ENCODE data around the gene E2F4. TPM values are rescaled to one million over a fixed set of nuclear protein-coding genes. Genes with fewer than 3 reads are reported as not detected.
A peak's percentile ranks its signal among the peaks of the same experiment; 100 is the strongest.

Gene E2F4
- total RNA-seq, 1 donor from 2014 or later, result 54.9 TPM

DNA sequence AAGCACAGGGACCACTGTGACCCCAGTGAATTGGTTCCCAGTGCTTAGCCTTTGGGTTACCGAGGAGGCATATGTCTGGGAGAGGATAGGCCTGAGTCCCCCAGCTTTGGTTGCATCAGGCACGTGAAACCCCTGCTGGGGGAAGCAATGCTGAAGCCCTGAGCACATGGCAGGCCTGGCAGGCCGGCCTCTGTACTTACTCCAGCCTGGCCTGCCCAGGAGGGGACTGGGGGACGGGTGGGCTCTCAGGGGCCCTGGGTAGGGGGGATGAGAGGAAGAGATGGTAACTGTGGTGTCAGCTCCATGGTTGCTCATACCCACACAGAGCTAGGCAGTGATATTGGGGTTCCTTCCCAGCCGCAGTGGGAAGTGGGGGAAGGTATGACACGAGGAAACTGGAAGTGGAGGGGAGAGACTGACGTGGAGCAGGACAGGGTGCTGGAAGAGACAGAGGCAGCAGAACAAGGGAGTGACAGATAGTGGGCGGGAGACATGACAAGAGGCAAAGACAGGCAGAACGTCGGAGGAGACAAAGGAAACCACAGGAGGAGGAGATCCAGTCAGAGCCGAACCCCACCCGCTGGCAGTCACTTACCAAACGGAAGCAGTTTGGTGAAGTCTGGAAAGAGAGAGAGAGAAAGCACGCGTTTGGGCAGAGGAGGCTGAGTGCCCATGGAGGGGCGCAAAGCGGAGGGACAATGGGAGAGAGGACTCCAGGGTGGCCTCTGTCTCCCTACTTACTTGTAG lies 44.0 kb downstream of the E2F4 start:
- DNase-seq (ENCODE audit: low spot score), result no peak

DNA sequence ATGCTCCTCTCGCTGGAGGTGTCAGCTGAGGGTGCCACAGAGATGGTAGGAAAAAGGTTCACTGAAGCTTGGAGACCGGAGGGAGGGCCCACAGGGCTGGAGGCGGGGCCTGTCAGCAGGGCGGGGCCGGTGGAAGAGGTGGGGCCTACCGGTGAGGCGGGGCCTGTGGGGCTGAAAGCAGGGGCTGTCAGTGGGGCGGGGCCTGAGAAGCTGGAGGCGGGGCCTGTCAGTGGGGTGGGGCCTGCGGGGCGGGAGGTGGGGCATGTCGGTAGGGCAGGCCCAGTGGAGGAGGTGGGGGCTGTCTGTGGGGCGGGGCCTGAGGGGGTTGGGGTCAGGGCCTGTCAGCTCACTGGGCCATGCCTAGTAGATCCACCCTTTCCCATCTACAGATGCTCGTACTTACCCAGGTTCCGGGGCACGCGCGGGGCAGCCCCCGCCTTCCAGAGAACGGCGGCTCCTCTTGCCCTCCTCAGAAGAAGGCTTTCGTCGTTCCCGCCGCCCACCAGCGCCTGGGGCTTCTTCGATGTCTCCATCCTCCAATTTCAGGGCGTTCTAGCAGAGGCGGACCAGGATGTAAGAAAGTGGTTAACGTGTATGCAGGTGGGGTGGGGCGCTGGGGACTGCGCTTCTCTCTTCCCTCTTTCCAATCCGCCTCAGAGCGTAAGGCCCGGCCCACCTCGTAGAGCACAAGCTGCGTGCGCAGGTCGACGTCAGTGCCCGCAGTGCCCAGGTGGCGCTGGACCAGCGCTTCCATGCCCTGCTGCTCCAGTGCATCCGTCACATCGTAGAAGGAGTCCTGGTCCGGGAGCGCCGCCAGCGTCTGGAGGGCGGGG lies 44.8 kb downstream of the E2F4 start:
- DNase-seq (ENCODE audit: low spot score), result no peak

DNA sequence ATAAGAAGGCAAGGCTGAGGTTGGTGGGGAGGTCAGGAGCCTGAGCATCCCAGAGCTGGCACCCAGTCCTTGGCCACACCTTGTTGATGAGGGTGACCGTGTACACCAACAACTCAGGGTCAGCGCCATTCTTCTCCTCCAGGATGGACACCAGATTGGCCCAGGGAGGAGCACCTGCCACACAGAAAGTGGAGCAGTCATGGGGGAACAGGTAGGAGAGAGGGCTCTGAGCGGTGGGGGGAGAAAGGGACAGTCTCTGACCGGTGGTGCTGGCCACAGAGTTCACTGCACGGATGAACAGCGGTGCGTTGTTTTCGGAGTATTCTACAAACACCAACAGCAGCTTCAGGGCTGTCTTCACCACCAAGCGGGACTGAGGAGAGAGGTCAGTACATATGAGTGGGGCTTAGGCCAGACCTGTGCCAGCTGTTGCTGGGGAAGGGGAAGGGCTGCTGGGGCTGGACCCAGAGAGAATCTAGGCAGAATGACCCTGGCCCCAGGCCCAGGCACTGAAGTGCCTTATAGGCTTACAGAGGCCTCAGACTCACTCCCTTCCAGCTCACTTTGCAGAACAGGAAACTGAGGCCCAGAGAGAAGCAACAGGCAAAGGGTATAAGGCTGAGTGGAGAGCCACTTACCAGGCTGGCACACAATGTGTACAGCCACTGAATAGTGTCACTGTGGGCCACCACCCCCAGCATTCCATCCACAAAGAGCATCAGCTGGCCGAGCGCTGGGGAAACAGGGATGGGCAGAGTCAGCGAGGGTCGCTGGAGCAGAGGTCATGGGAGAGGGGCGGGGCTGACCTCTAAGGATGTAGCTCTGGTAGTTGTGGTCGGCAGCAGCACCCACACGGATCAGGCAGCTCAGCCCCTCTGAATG lies 45.7 kb downstream of the E2F4 start:
- no peak for DNase-seq (ENCODE audit: low spot score)

DNA sequence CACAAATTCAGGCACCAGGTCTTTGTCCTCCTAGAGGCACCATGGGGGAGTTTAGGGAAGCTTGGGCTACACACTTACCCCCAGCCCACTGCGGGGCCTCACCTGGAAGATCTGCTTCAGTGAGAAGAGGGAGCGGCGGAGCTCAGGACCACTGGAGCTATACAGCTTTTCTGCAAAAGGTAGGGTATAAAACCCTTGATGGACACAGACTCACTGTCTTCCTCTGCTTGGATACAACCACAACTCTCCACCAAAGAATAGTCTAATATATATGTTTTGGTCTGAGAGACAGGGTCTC lies 46.3 kb downstream of the E2F4 start:
- DNase-seq (ENCODE audit: low spot score), result no peak

DNA sequence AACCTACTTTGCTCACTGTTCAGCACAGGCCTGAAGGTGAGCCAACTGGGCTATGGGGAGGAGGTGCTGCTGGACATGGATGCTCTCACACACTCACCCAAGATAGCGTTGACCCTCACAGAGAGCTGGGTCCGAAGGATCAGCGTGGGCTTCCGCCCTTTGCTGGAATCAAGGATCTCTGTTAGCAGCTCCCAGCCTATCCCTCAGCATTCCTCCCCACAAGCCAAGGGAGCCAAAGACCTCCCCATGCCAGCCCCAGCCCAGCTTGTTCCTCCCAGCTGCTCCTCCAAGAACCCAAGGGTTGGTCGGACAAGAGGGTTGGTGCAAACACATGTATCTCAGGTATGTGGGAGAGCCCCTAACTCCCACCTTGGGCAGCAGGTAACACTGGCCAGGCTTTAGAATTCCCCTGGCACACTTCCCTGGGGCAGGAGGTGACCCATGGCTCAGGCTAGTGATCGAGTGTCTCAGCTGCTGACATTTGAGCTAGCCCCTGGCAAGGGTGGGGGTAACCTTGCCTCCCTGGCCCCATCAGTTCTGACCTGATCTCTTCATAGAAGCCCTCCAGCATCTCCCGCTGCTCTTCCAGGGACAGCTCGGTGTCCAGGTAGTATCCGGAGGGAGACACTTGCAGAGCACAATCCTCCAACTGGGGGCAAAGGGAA lies 47.0 kb downstream of the E2F4 start:
- DNase-seq (ENCODE audit: low spot score), result no peak

DNA sequence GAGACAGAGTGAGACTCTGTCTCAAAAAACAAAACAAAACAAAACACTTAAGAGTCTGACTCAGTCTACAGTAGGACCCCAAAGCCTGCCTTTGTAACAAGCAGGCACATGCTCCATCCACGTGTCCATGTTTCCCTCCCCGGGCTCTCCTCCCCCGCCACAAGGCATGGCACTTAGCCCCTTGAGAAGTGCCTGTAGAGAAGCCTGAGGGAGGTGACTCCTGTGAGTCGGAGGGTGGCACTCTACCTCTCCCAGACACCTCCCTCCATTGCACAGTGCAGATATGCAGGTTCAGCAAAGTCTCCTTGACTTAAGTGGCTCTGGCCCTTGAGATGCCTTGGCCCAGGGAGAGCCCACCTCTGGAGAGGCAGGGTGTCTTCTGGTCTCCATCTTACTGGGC lies 48.6 kb downstream of the E2F4 start:
- DNase-seq (ENCODE audit: low spot score), result no peak

DNA sequence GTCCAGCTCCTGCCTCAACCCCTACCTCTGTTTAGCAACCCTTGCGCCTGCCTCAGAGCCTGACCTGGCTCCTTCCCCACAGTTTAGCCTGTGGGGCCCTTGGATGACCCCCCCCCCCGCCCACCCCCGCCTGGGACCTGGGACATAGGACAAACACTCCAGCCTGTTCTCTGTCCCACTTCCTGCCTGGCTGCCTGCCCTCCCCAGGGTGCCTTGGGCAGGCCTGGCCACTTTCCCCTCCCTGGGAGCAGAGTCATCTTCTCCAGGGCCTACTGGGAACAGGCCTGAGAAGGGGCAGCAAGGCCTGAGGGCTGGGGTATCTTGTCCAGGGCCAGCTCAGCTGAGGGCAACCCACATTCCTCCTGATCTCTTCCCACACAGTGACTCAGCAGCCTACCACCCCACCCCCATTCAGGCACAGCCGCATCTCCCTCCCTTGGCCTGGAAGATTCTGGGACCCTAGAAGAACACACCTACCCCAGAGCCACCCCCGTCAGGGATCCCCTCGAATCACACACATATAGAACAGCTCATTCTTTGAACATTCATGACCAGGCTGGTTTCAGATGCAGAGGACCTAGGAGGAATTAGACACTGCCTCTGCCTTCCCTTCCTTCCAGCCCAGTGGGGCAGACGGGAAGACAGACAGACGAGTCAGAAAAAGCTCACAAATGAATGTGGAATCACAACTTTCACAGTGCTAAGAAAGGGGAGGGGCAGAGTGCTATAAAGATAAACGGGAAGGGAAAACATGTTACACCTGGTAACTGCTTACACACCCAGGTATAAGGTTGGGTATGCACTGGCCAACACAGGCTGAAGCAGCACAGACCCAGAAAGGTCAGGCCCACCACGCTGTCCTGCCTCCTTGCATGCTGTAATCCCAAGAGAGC lies 49.3 kb downstream of the E2F4 start:
- DNase-seq (ENCODE audit: low spot score), result peak; percentile 50

DNA sequence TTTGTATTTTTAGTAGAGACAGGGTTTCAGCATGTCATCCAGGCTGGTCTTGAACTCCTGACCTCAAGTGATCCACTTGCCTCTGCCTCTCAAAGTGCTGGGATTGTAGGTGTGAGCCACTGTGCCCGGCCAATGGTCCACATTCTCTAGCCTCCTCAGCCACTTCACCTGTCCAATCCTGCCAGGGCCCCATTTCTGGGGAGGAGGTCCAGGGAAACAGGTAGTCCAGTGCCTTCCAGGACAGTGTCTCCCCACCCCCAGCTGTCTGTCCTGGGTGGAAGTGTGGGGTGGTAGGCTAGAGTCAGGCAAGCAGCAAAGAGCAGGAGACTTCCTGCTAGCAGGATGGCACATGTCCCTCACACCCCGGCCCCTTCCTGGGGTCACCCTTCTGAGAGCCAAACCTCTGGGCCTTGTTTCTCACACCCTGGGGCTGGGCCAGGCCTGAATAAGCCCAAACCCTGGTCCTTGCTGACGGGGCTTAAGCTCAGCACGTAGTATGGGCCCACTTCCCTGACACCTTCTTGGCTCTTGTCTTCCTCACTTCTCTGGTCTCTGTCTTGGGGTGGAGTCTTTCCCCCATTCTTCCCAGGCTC lies 50.3 kb downstream of the E2F4 start:
- DNase-seq (ENCODE audit: low spot score), result no peak

DNA sequence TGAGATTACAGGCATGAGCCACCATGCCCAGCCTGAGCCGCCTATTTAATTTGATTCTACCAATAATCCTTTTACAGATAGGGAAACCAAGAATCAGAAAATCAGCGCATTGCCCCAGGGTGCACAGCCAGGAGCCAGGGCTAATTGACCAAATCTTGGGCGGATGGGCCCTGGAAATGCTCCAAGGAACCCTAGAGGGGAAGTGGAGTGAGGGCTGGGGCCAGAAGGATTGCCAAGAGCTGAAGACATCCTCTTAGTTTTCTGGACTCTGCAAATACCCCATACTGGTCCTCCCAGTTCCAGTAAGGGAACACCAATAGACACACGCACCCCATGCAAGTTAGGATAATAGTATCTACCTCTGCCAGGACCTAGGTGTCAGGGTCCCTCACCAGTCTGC lies 51.5 kb downstream of the E2F4 start:
- DNase-seq (ENCODE audit: low spot score), result no peak

DNA sequence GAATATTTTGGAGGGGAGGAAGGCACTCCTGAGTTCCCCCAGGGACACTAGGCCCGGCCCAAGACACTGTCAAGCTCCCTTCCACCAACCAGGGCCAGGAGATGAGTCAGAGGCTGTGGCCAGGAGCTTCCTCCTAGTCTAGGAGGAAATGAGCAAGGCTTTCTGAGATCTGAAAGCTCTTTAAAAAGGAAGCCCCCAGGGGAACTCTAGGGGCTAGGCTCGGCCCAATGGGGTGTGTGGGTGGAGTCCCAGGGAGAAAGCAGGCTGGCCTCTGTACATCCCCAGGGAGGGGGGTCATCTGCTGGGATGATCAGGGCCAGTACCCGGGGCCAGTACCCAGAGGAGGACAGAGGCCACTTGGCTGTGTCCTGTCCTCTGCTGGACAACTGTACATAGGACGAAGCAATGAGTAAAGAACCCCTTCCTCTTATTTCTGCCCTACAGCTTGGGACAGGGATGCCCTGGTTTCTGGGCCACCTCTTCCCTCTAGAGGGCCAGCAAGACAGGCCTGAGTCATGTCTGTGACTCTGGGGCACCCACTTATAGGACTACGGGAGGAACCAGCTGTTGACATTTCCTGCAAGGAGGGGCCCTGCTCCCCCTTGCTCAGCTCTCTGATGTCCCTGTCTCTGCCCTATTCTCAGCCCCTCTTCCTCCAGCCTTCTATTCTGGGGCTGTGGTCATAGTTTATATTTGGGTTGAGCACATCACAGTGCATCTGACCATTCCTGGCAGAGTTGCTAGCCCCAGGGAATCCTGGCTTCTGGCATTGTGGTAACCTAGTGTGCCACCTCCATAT lies 52.6 kb downstream of the E2F4 start:
- DNase-seq (ENCODE audit: low spot score), result peak; percentile 64

DNA sequence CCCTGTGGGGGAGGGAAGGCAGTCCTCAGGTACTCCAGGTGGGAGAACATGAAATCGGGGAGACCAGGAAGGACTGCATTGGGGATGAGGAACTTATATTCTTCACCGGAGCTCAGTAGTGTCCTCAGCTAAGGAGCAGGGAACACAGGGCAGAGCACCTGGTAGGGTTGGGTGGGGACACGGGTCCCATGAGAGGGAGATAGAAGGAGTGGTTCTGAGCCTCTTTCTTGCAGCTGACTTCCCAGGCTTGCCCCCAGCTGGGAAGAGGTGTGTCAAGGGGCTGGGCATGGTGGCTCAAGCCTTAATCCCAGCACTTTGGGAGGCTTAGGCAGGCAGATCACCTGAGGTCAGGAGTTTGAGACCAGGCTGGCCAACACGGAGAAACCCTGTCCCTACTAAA lies 53.2 kb downstream of the E2F4 start:
- DNase-seq (ENCODE audit: low spot score), result no peak

DNA sequence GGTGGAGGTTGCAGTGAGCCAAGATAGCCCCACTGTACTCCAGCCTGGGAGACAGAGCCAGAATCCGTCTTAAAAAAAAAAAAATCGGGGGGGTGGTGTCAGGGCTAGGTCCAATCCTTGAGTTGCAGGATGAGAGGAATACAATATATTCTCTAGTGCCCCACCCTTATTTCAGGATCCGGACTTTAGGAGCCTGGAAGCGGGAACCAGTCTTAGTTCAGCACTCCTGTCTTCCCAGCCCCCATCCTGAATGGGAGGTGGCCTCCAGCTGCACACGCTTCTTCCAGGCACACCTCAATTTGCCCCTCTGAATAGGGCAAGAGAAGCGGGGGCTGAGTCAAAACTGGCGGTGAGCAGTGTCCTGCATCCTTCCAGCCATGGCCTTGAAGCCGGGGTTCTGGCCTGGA lies 53.7 kb downstream of the E2F4 start:
- DNase-seq (ENCODE audit: low spot score), result no peak

DNA sequence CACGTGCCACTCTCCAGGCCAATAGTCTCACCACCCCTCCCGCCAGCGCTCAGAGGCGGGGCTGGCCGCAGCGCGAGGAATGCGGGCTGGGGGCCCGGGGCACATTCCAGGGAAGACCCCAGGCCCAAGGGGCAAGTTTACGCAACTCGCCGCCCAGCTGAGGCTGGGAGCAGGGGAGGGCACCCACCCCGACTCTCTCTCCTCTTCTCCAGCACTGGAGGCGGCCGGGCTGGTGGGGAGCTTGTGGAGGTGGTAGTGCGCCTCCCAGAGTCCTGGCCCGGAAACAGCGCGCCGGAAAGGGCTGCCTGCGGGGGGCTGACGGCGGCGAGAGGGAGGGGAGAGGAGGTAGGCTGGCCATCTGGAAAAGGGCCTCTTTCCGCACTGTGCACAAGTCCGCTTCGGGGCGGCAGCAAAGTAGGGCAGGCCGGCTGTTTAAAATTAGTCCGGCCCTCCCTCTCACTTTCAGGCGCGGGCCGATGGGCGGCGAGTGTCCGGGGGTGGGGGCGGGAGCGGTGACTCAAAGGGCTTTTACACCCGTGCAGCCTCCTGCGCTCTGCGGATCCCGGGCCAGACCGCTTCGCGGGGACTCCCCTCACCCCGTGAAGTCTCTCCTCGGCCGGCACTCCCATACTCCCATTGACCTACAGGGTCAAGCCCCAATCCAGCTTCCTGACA lies 54.3 kb downstream of the E2F4 start:
- DNase-seq (ENCODE audit: low spot score), result peak; percentile 66

DNA sequence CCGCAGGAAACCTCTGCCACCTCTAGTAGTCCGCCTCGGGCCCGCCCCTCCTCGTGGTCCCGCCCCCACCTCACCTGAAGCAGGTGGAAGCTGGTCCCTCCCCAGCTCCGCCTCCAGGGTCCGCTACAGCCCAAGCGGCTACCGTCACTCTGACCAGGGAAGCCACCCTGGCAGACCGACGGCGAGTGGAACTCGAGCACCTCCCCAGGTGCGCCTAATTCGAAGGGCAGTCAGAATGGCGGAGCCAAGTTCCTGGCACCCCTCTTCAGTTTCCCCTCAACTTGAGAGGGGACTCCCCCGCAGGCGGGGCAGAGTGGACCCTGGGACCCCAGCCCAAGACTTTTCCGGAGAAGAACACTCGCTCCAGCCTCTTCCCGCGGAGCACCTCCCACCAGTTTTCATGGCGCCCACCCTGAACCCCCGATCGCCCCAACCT lies 54.8 kb downstream of the E2F4 start:
- peak; percentile 85 for DNase-seq (ENCODE audit: low spot score)

DNA sequence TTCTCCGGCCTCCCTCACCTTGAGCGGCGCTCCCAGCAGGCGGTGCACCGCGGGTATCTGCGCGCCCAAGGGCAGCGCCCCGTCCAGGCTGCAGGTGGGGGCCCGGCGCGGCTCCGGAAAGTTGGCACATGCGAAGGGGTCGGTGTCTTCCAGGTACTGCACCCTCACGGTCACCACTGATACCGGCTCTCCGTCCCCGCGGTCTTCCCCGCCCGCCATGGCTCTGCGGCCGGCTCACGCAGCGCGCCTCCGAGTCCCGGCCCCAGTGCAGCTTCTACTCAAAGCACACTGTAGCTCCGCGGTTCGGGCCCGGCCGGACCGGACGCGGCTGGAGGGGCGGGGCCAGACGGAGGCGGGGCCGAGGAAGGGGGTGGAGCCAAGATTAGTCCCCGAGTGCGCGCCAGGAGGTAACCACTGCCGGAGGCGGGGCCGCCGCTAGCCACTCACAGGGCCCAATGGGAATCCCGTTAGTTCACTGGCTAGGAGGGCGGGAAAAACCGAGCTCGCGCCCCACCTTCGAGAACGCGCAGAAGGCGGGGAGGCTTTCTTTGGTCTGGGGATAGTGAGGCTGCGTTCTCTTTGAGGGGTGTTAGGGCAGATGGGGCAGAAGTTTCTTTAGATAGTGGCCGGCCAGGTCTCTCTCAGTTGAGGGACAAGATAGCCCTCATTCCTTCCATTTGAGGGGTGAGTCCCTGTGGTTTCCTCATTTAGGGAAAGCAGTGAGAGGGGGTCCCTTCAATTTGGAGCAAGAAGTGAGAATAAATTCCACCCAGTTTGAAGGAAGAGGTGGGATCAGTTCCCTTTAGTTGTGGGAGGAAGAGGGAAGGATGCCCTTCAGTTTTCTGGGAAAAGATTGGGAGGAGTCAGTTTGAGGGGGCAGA lies 55.5 kb downstream of the E2F4 start, which contains the start of gene FHOD1:
FHOD1 (minus strand) TSS at position 290 of the 881 bp plus-strand sequence; CDS start at position 219, 71 bp downstream.
- DNase-seq (ENCODE audit: low spot score), result peak; percentile 98

DNA sequence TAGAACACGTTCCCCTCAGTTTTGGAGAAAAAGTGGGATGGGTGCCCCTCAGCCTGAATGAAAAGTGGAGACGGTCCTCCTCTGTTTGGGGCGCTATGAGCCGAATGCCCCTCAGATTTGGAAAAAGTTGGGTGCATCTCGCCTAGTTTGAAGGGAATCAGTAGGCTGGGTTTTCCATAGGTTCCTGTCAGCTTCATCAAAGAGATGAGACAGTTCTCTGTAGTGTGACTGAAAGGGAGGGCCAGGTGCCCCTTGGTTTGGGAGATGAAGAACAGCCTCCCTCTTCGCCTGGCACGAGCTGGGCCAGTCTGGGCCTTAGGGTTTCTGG lies 56.1 kb downstream of the E2F4 start:
- no peak for DNase-seq (ENCODE audit: low spot score)
